Stimulated activated CD4-positive, alpha-beta T cell treated with anti-CD3 and anti-CD28 coated beads, Interleukin-1b, Interleukin-23, amount 100 ng/mL, for 48 hours (primary cell): ENCODE data around the gene LSR.

Source experiments
- DNase-seq: peaks from one replicate; pipeline ENCODE4 v3.0.0-alpha.2; 2020

Gene LSR

GRCh38 chr19:35248310-35249145 lies at the start of gene LSR:
Gene LSR (plus strand): TSS chr19:35249002. CDS start chr19:35249023, 21 bp downstream.
- peak; percentile 72 for DNase-seq

- no peak for DNase-seq
These were observed 49.3 kb upstream of the LSR start for GRCh38 chr19:35199481-35199880.

GRCh38 chr19:35202722-35203688 lies 45.8 kb upstream of the LSR start:
- no peak for DNase-seq

GRCh38 chr19:35204799-35205732 lies 43.7 kb upstream of the LSR start:
- peak; percentile 15 for DNase-seq

GRCh38 chr19:35205733-35206323 lies 43.0 kb upstream of the LSR start:
- DNase-seq: no peak

- peak; percentile 17 for DNase-seq
These were observed 42.4 kb upstream of the LSR start for GRCh38 chr19:35206379-35206778.

- DNase-seq: no peak
These were observed 41.9 kb upstream of the LSR start for GRCh38 chr19:35206855-35207254.

GRCh38 chr19:35207391-35207871 lies 41.4 kb upstream of the LSR start:
- DNase-seq: no peak

- no peak for DNase-seq
These were observed 40.7 kb upstream of the LSR start for GRCh38 chr19:35208121-35208520.

- DNase-seq: no peak
These were observed 39.2 kb upstream of the LSR start for GRCh38 chr19:35209646-35210045.

- peak; percentile 49 for DNase-seq
These were observed 37.1 kb upstream of the LSR start for GRCh38 chr19:35211545-35212230.

GRCh38 chr19:35212241-35212640 lies 36.6 kb upstream of the LSR start:
- DNase-seq: no peak

- peak; percentile 84 for DNase-seq
These were observed 34.9 kb upstream of the LSR start for GRCh38 chr19:35213663-35214632.

GRCh38 chr19:35214766-35215422 lies 33.9 kb upstream of the LSR start:
- DNase-seq: no peak

GRCh38 chr19:35216016-35216832 lies 32.6 kb upstream of the LSR start:
- DNase-seq: peak; percentile 19

GRCh38 chr19:35216833-35217648 lies 31.8 kb upstream of the LSR start:
- peak; percentile 44 for DNase-seq

GRCh38 chr19:35217649-35217990 lies 31.2 kb upstream of the LSR start:
- DNase-seq: no peak

- DNase-seq: no peak
These were observed 29.8 kb upstream of the LSR start for GRCh38 chr19:35219008-35219407.
